Retina (tissue), 1 donor: ENCODE results near the gene RTKN2.
"Not testable (repeated sequence)": the region's sequence is repeated elsewhere in the genome, so short reads cannot be mapped to it uniquely, and the experiment has no call there.

ENCODE experiments used
- DNase-seq: peaks from one replicate; pipeline ENCODE4 v3.0.0-alpha.2; 2016

Gene RTKN2

DNA sequence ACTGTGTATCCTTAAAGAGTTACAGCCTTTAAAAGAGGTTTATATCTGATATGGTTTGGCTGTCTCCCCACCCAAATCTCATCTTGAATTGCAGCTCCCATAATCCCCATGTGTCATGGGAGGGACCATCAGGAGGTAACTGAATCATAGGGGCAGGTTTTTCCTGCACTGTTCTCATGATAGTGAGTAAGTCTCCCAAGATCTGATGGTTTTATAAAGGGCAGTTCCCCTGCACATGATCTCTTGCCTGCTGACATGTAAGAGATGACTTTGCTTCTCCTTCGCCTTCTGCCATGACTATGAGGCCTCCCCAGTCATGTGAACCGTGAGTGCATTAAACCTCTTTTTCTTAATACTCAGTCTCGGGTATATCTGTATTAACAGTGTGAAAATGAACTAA, 9.7 kb downstream of the RTKN2 start:
- no peak for DNase-seq

- no peak for DNase-seq
These were observed 14.9 kb downstream of the RTKN2 start for GRCh38 chr10:62253704-62254103.

DNA sequence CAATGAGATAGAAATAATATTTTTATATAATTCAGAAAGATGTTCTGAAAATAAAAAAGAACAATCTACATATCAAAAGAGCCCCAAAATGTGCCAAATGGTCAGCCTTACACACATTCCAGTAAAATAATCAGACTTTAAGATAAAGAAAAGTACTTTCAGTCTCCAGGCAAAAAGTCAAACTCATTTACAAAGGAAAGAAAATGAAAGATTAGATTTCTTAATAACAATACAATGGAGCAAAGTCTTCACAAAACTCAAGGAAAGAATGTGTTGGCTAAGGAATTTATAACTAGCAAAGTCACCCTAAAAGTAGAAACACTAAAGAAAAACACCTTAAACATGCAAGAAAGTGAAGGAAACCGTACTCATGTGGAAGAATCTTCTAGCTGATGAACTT, 16.6 kb downstream of the RTKN2 start:
- no peak for DNase-seq

DNA sequence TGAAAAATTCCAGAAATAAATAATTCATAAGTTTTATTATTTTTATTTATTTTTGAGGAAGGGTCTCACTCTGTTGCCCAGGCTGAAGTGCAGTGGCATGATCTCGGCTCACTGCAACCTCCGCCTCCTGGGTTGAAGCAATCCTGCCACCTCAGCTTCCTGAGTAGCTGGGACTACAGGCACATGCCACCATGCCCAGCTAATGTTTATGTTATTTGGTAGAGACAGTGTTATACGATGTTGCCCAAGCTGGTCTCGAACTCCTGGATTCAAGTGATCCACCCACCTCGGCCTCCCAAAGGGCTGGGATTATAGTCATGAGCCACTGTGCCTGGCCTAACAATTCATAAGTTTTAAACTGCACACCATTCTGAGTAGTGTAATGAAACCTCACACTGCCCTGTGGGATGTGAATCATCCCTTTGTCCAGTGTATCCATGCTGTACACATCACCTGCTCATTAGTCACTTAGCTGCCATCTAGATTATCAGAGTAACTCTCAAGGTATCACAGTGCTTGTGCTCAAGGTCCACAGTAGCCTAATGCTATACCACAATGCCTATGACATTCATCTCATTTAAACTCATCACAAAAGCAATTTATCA, 17.9 kb downstream of the RTKN2 start:
- DNase-seq, result no peak

DNA sequence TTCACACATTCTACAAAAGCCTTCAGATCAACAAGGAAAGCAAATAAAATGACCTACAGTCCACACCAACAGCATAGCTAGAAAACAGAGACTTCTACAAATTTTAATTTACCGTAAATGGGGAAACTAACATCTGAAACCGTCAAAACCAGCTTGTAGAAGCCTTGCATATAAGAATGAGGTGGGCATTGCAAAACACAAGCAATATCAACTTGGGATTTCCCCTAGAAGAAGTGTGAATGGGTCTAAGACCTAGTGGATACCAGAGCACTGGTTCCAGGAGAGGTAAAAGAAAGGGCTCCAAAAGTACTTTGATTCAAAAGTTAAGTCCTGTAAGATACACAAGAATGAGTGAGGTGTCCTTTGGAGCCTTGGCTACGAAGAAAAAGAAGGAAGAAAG, 18.7 kb downstream of the RTKN2 start:
- no peak for DNase-seq

DNA sequence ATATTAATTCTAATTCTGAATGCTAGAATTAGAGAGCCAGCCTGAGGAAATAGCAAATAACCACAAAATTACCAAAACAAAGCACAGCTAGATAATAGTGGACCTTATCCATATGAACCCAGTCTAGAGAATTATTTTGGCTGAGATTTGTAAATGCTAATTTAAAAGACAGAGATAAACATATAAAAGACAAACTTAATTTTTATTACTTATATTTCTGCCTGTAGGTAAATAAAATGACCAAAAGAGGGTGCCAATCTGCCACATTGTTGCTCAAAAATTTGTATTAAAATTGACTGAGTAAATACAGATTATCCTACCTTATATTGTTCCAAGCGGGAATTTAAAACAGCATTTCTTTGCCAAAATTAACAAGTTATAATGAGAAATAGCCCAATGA, 20.2 kb downstream of the RTKN2 start:
- no peak for DNase-seq

GRCh38 chr10:62244785-62245467, 23.7 kb downstream of the RTKN2 start:
- peak; percentile 46 for DNase-seq

- no peak for DNase-seq
These were observed 24.6 kb downstream of the RTKN2 start for GRCh38 chr10:62244088-62244487.

- DNase-seq, result no peak
These were observed 25.0 kb downstream of the RTKN2 start for GRCh38 chr10:62243647-62243997.

GRCh38 chr10:62242965-62243646, 25.5 kb downstream of the RTKN2 start:
- DNase-seq, result not testable (repeated sequence)

DNA sequence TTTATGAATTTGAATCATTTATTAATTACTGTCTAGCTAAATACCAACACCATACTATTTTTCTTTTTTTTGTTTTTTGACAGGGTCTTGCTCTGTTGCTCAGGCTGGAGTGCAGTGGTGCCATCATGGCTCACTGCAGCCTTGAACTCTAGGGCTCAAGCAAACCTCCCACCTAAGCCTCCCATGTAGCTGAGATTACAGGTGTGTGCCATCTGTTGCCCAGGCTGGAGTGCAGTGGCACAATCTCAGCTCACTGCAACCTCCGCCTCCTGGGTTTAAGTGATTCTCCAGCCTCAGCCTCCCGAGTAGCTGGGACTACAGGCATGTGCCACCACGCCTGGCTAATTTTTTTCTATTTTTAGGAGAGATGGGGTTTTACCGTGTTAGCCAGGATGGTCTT, 27.1 kb downstream of the RTKN2 start:
- not testable (repeated sequence) for DNase-seq

DNA sequence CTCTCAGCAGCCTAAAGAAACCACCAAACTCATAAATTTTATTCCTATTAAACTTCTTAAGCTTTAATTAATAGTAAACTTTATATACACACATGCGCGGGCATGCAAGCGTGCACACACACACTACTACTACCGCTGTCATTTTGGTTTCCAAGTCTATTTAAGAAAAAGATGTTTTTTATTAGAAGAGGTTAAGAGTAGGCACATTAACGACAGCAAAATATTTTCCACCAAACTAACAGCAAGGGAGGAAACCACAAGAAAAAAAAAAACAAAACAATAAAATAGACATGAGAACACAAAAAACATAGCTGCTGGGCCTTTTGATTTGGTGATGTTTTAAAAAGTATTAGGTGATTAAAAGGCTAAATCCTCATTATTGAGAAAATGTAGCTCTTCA, 28.6 kb downstream of the RTKN2 start:
- DNase-seq, result no peak

DNA sequence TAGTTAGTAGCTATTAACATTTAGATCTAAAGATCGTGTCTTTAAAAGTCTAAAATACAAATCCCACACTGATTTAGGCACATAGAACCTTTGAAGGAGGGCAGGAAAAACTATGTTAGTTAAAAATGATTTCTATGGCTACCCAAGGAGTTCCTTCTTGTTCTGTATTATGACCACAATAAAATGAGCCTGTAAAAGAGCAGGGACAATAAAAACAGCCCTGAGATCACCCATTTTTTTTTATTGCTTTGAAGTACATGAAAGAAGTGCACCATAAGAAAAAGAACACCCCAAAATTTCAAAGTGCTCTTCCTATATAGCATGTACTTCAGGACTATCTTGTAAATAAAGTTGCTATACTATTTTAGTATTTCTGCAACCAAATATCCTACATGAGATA, 29.8 kb downstream of the RTKN2 start:
- DNase-seq, result no peak

DNA sequence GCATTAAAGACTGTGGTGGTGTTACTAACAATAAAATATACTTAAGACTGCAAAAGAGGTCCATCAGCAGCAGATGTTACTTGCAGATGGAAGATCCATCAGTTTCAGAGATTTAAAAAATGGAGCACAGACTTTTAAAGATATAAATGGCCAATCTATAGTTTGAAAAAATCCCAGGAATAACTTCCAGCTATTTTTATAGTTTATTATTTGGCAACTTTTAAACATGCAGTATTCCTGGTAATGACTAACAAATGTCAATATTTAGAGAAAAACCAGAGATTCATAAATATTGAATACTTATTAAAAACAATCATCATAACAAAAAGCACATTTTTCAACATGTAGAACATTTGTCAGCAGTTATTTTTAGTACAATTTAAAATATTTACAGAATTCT, 30.7 kb downstream of the RTKN2 start:
- no peak for DNase-seq

DNA sequence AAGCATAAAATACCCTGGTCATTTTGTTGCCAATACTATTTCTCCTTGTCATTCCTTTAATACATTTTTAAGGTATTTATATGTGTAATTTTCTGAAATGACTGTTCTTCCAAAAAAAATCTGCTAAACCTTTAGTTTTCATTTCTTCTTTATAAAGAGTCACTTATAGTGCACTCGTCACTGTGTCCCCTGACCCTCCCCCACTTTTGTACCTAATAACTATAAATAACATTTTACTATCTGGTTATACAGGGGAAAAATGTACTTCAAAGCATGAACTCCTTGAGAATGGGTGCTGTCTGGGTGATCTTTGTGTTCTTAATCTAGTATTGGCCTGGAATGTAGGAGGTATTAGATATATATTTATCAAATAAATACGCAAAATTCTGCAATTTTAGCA, 31.1 kb downstream of the RTKN2 start:
- no peak for DNase-seq

DNA sequence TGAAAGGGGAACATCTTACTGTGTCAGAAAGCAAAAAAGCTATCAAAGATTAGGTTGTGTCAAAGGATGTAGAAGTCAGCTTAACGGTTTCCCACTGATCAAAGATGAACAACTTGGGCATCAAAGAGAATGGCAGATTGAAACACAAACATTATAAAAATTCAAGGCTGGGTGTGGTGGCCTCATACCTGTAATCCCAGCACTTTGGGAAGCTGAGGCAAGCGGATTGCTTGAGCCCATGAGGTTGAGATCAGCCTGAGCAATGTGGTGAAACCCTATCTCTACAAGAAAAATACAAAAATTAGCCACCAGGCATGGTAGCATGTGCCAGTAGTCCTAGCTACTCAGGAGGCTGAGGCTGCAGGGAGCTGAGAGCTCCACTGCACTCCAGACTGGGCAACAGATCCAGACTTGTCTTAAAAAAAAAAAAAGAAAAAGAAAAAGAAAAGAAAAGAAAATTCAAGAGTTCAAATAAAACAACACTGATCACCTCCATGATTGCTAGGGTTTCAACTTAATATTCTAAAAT, 34.5 kb downstream of the RTKN2 start:
- DNase-seq, result no peak

- DNase-seq, result no peak
These were observed 35.1 kb downstream of the RTKN2 start for GRCh38 chr10:62233356-62234076.

DNA sequence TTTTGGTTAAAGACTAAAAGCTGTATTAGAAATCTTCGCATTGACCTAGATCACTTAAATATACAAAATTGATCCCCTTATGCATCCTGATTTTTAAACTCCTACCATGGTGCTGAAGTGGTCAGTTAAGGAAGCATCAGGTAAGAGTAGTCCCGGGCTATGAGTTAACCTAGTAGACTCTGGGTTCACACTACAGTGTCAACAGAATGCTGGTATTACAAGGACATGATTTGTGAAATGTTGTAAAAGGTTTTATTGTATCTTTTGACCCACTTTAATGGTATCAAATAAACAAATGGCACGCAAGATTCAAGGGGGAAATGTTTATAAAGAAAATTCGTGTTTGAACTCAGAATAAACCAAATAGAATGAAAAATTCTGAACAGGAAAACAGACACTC, 36.8 kb downstream of the RTKN2 start:
- DNase-seq, result no peak

DNA sequence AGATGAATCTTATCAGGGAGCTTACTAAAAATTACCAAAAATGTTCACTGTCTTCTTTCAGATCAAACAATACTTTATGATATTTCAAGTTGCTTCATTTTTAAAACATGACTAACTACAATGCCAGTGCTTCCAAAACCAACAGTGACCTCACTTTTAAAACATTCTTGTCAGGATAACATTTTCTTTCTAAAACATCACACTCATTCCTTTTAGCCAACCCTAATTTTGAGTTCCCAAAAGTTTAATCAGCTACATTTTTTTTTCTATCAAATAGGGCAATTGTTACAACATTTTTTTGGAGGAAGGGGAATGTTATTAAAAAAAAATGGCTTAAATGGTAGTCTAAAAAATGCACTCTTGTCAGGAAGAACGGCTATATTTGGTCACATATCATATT, 37.3 kb downstream of the RTKN2 start:
- no peak for DNase-seq

- DNase-seq, result no peak
These were observed 38.1 kb downstream of the RTKN2 start for GRCh38 chr10:62230344-62231121.

DNA sequence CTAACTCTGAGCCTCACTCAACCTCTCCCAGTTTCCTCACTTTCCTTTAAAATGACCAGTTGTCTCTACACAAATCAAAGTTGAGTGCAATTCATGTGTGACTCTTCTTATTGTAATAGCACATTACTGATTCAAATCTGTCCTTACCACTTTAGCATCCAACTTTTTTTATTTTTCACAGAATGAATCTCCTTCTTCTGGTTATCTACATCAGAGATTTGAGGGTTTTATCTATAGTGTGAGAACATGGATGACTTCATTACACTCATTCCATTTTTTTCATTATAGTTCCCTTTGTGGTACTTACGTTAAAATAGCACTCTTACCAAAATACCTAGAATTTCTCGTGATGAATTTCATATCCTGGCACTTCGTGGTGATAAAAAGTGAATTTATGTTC, 43.3 kb downstream of the RTKN2 start:
- DNase-seq, result no peak

DNA sequence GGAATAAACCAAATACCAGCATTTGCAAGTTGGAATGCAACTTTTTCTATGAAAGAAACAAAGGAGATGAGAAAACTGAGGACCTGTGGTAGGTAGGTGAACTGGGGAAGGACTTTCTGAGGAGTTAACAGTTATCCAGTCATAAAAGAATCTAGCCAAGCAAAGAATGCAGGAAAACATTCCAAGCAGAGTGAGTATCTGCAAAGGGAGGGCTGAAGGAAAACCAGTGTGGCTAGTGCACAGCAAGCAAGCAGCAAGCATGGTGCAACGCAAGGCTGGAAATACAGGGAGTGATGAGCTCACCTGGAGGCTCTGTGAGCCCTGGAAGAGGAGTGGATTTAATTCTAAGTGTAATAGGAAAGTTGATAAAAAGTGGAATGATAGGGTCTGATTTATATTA, 44.0 kb downstream of the RTKN2 start:
- DNase-seq, result no peak

GRCh38 chr10:62217683-62218082, 51.0 kb downstream of the RTKN2 start:
- no peak for DNase-seq
